ENCODE results near the gene TTLL1. TPM values are rescaled to one million over a fixed set of nuclear protein-coding genes. Genes with fewer than 3 reads are reported as not detected.

The TTLL1 gene
- total and polyA plus RNA-seq, 9 of the 15 experiments (the other 6 are each of a cell fraction or from before 2014, with no cell fraction given), result 0.06 to 0.85 (median 0.17) TPM

- ChIA-PET POLR2A (no interaction called here), CTCF (ENCODE audit: low intra/inter-chr PET ratio) (no interaction called here)
- Histone ChIP-seq H3K9ac (ENCODE audit: insufficient read depth in 1 of 2, low read depth in 2 of 2, low read length in 2 of 2) (no peak overlapping the region), H3K4me3 (no peak overlapping the region), H4K20me1 (replicated peaks; ENCODE audit: control insufficient read depth, insufficient read depth, low read length) (no peaks in the 10 kb centered on the region), H3K9me3 (replicated peaks; ENCODE audit: control insufficient read depth, insufficient read depth, low read depth, low read length) (no peaks in the 10 kb centered on the region), H2AFZ (ENCODE audit: low read depth, low read length) (no peak overlapping the region), H3K27ac (ENCODE audit: extremely low read depth, low read depth, low read length) (no peak overlapping the region), H3K79me2 (ENCODE audit: control insufficient read depth, insufficient read depth, low read length) (no peaks in the 10 kb centered on the region), H3K4me1 (replicated peaks in 1 of 2; ENCODE audit: control insufficient read depth in 2 of 2, insufficient read depth in 2 of 2, low read length in 2 of 2) (peaks cover 3 to 17% of the 10 kb centered on the region in 2 experiments; a peak in 4 of 5 replicates), H3K9me1 (ENCODE audit: control insufficient read depth, insufficient read depth, low read length) (no peaks in the 10 kb centered on the region), H3K4me2 (ENCODE audit: insufficient read depth, low read length) (no peak overlapping the region), H3K27me3 (ENCODE audit: control insufficient read depth in 2 of 2, insufficient read depth in 2 of 2, low read length in 2 of 2) (no peaks in the 10 kb centered on the region), H3K36me3 (ENCODE audit: control insufficient read depth, insufficient read depth, low read length) (no peaks in the 10 kb centered on the region)
- WGBS (ENCODE audit: insufficient coverage, low coverage, missing lambda C conversion rate), result 38% methylated on average over 15 of the region's 19 CpGs
- FAIRE-seq (no peak), ATAC-seq (no peak), DNase-seq (ENCODE audit: extremely low read depth in 1 of 4, low spot score in 3 of 4) (no peak)
- intact Hi-C loops (cut with micrococcal nuclease) (no loop called here), in situ Hi-C loops (cut with MboI) (no loop called here)
- BruUV-seq (replicated peaks), result no TSS peak
- TF ChIP-seq SREBF2 (CRISPR knock-in tag; IDR thresholded peaks at IDR 0.05), result no peak
- no peak for TF ChIP-seq MLX (CRISPR knock-in tag; conservative IDR thresholded peaks at IDR 0.05)
- TF ChIP-seq BHLHE40 (IDR thresholded peaks at IDR 0.05; ENCODE audit: low read length), result peak; percentile 39; the same call in 1 of the 2 replicates
- TF ChIP-seq U2AF1 (optimal IDR thresholded peaks at IDR 0.05; ENCODE audit: low read depth, low read length), result no peak
- no peak for TF ChIP-seq NFATC3 (IDR thresholded peaks at IDR 0.05)
- TF ChIP-seq THAP12 (CRISPR knock-in tag; IDR thresholded peaks at IDR 0.05), result no peak
- TF ChIP-seq SAP30 (IDR thresholded peaks at IDR 0.05; ENCODE audit: borderline replicate concordance, insufficient read depth, low read depth, low read length, poor library complexity, severe bottlenecking), result no peak
- no peak for TF ChIP-seq EHMT2 (IDR thresholded peaks at IDR 0.05)
- 0 out of 2 replicates have a peak, but pooled peaks have one; percentile 44 for TF ChIP-seq SPI1 (IDR thresholded peaks at IDR 0.05; ENCODE audit: borderline replicate concordance, low read depth, low read length)
- no peak for TF ChIP-seq ZNF23 (CRISPR knock-in tag; IDR thresholded peaks at IDR 0.05)
- TF ChIP-seq CGGBP1 (CRISPR knock-in tag; IDR thresholded peaks at IDR 0.05), result no peak
- TF ChIP-seq DLX4 (CRISPR knock-in tag; IDR thresholded peaks at IDR 0.05), result no peak
- no peak for TF ChIP-seq MYC (IDR thresholded peaks at IDR 0.05; ENCODE audit: low read depth, low read length)
- no peak for TF ChIP-seq MYC (CRISPR knock-in tag; IDR thresholded peaks at IDR 0.05; ENCODE audit: borderline replicate concordance, low read depth)
- TF ChIP-seq CTCF (IDR thresholded peaks at IDR 0.05 in 2 of 3, conservative IDR thresholded peaks at IDR 0.05 in 1 of 3; ENCODE audit: insufficient read depth in 2 of 3, low read depth in 1 of 3, low read length in 3 of 3), result no peak
- TF ChIP-seq TAL1 (IDR thresholded peaks at IDR 0.05), result no peak
Measured at GRCh38 chr22:43085658-43086606, 3.3 kb downstream of the TTLL1 start.

All from K562 (cell line).